ENCODE results near the gene DLGAP1. TPM values are rescaled to one million over a fixed set of nuclear protein-coding genes. Genes with fewer than 3 reads are reported as not detected.
A peak's percentile ranks its signal among the peaks of the same experiment; 100 is the strongest.

DLGAP1 gene
- total and polyA plus RNA-seq, 4 donors: 0.75 to 6.6 (median 3.6) TPM

DNA sequence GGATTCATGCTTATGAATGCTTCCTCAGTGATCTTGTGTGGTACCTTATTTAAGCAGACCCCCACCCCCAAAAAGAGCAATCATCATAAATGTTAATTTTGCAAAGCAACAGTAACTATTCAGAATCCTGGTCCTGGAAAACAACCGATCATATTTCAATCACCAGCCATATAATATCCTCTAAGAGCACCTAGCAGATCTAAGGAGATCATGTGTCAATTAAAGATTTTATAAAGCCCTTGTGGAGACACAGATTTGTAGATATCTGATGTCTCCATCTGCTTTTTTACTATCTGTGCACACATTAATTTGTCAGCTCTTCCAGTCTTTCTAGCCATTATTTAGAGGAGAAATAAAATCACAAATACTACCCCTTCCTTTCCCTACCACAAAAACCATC is 581.4 kb downstream of the DLGAP1 start:
- H3K4me3 ChIP-seq (ENCODE audit: low read length in 2 of 2): peak overlapping the region; percentile 32 to 53
- intact Hi-C loops (cut with DNase I): loop anchor here (5.0 kb wide), 3 partner anchors 101 to 171 kb away; no protein-coding TSS in a partner anchor
- peak overlapping the region in 1 of 2 donors; percentile 28 for H3K27ac ChIP-seq (ENCODE audit: low read depth in 1 of 2, low read length in 2 of 2)

DNA sequence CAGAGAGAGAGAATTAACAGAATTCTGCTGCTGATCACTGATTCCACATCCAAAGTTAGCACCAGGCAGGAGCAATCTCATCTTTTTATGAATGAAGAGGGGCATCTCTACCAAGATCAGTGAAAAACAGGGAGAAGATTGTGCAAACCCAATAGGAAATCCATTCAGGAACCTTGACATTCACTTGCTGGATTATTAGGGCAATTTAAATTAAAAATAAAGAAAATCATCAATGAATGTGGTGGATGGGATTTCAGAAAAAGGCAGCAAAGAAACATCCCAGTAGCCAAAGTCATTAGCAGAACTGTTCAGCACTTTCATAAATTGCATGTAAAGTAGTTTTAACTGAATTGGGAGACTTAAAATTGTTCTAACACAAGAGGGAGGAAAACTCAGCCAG is 581.9 kb downstream of the DLGAP1 start:
- DNase-seq: no peak
- Histone ChIP-seq H3K9me3 (ENCODE audit: control insufficient read depth, low read length) (no peaks in the 10 kb centered on the region), H3K4me3 (ENCODE audit: low read length in 2 of 2) (peak overlapping the region; percentile 18 to 53), H3K27ac (ENCODE audit: low read depth in 1 of 2, low read length in 2 of 2) (no peak overlapping the region), H3K4me1 (ENCODE audit: control insufficient read depth in 1 of 2, insufficient read depth in 2 of 2, low read length in 2 of 2) (no peaks in the 10 kb centered on the region), H3K36me3 (ENCODE audit: control insufficient read depth in 1 of 2, insufficient read depth in 2 of 2, low read length in 1 of 2) (no peaks in the 10 kb centered on the region), H3K27me3 (ENCODE audit: control insufficient read depth in 1 of 2, insufficient read depth in 2 of 2, low read length in 1 of 2) (no peaks in the 10 kb centered on the region)
- intact Hi-C loops (cut with DNase I): loop anchor here (5.0 kb wide), 3 partner anchors 101 to 171 kb away; no protein-coding TSS in a partner anchor
- no peak for ATAC-seq (ENCODE audit: low FRiP score)

More for the DNA sequence above, 581.4 kb downstream of the DLGAP1 start:
- H3K9me3 ChIP-seq (ENCODE audit: control insufficient read depth, low read length): no peaks in the 10 kb centered on the region
- no peaks in the 10 kb centered on the region for H3K4me1 ChIP-seq (ENCODE audit: control insufficient read depth in 1 of 2, insufficient read depth in 2 of 2, low read length in 2 of 2)
- H3K36me3 ChIP-seq (ENCODE audit: control insufficient read depth in 1 of 2, insufficient read depth in 2 of 2, low read length in 1 of 2): no peaks in the 10 kb centered on the region
- no peaks in the 10 kb centered on the region for H3K27me3 ChIP-seq (ENCODE audit: control insufficient read depth in 1 of 2, insufficient read depth in 2 of 2, low read length in 1 of 2)
- WGBS, 2 donors: 19 to 20% methylated on average over 1 of the region's 1 CpG
- ATAC-seq (ENCODE audit: low FRiP score): no peak
- no peak for DNase-seq

DNA sequence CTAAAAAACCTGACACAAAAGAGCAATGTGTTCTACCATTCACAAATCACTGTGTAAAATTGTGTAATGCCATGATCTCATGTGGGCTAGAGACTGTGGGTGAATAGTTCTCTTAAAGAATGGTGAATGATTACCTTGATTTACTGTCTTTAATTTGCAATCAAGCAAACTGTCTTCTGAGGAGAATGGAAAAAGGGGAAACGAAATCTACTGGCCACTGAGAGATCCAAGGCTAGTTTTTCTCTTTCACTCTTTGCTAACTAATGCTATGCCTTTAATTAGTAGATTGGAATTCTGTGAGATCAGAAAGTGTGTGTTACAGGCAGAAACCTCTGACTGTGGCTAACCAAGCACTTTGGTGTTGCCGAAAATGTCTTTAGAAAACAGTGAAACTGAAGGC is 582.5 kb downstream of the DLGAP1 start:
- no peak for DNase-seq
- intact Hi-C loops (cut with DNase I): loop anchor here (5.0 kb wide), 3 partner anchors 100 to 170 kb away; no protein-coding TSS in a partner anchor
- 5 to 15% methylated on average over 2 of the region's 2 CpGs for WGBS, 2 donors
- ATAC-seq (ENCODE audit: low FRiP score): no peak
- no peaks in the 10 kb centered on the region for H3K36me3 ChIP-seq (ENCODE audit: control insufficient read depth in 1 of 2, insufficient read depth in 2 of 2, low read length in 1 of 2)
- no peaks in the 10 kb centered on the region for H3K27me3 ChIP-seq (ENCODE audit: control insufficient read depth in 1 of 2, insufficient read depth in 2 of 2, low read length in 1 of 2)
- peak overlapping the region in 1 of 2 donors; percentile 26 for H3K4me3 ChIP-seq (ENCODE audit: low read length in 2 of 2)
- H3K4me1 ChIP-seq (ENCODE audit: control insufficient read depth in 1 of 2, insufficient read depth in 2 of 2, low read length in 2 of 2): no peaks in the 10 kb centered on the region
- no peak overlapping the region for H3K27ac ChIP-seq (ENCODE audit: low read depth in 1 of 2, low read length in 2 of 2)
- H3K9me3 ChIP-seq (ENCODE audit: control insufficient read depth, low read length): no peaks in the 10 kb centered on the region

GRCh38 chr18:3871687-3872086 is 583.4 kb downstream of the DLGAP1 start:
- ATAC-seq (ENCODE audit: low FRiP score): no peak
- intact Hi-C loops (cut with DNase I): loop anchor here (5.0 kb wide), 3 partner anchors 99 to 169 kb away; no protein-coding TSS in a partner anchor
- DNase-seq: no peak
- Histone ChIP-seq H3K27me3 (ENCODE audit: control insufficient read depth in 1 of 2, insufficient read depth in 2 of 2, low read length in 1 of 2) (no peaks in the 10 kb centered on the region), H3K36me3 (ENCODE audit: control insufficient read depth in 1 of 2, insufficient read depth in 2 of 2, low read length in 1 of 2) (no peaks in the 10 kb centered on the region), H3K4me1 (ENCODE audit: control insufficient read depth in 1 of 2, insufficient read depth in 2 of 2, low read length in 2 of 2) (no peaks in the 10 kb centered on the region), H3K27ac (ENCODE audit: low read depth in 1 of 2, low read length in 2 of 2) (no peak overlapping the region), H3K9me3 (ENCODE audit: control insufficient read depth, low read length) (no peaks in the 10 kb centered on the region), H3K4me3 (ENCODE audit: low read length in 2 of 2) (no peak overlapping the region)
- WGBS, 2 donors: 59 to 70% methylated on average over 2 of the region's 2 CpGs

- ATAC-seq (ENCODE audit: low FRiP score): no peak
- H3K4me3 ChIP-seq (ENCODE audit: low read length in 2 of 2): no peak overlapping the region
- DNase-seq: no peak
- H3K9me3 ChIP-seq (ENCODE audit: control insufficient read depth, low read length): no peaks in the 10 kb centered on the region
- H3K27me3 ChIP-seq (ENCODE audit: control insufficient read depth in 1 of 2, insufficient read depth in 2 of 2, low read length in 1 of 2): no peaks in the 10 kb centered on the region
- intact Hi-C loops (cut with DNase I): loop anchor here (5.0 kb wide), 3 partner anchors 99 to 169 kb away; no protein-coding TSS in a partner anchor
- 41 to 42% methylated on average over 4 of the region's 4 CpGs for WGBS, 2 donors
- H3K36me3 ChIP-seq (ENCODE audit: control insufficient read depth in 1 of 2, insufficient read depth in 2 of 2, low read length in 1 of 2): no peaks in the 10 kb centered on the region
- H3K27ac ChIP-seq (ENCODE audit: low read depth in 1 of 2, low read length in 2 of 2): no peak overlapping the region
- no peaks in the 10 kb centered on the region for H3K4me1 ChIP-seq (ENCODE audit: control insufficient read depth in 1 of 2, insufficient read depth in 2 of 2, low read length in 2 of 2)
Measured at GRCh38 chr18:3870914-3871313, 584.2 kb downstream of the DLGAP1 start.

- ATAC-seq (ENCODE audit: low FRiP score): peak; percentile 61
Measured at GRCh38 chr18:3869848-3870247, 585.3 kb downstream of the DLGAP1 start.

DNA sequence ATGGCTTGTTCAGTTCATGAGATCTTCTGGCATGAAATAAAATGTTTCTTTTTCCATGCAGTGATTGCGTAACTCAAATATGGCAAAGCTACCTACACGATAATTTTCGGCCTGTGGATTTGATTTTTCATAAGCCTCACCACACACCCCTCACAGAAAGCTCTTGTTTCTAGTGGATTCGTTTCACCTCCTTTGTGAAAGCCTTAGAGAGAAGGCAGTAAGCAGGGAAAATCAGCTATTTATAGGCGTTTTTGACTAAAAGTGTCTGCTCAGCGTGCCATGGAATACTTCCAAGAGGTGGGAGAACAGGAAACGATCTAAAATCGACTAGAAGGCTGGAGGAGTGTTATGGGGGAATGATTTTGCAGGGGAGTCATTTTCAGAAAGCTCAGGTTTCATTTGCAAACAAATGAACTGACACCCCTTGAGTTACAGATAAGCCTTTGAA is 587.2 kb downstream of the DLGAP1 start:
- Histone ChIP-seq H3K9me3 (ENCODE audit: control insufficient read depth, low read length) (no peaks in the 10 kb centered on the region), H3K36me3 (ENCODE audit: control insufficient read depth in 1 of 2, insufficient read depth in 2 of 2, low read length in 1 of 2) (no peaks in the 10 kb centered on the region), H3K27me3 (ENCODE audit: control insufficient read depth in 1 of 2, insufficient read depth in 2 of 2, low read length in 1 of 2) (no peaks in the 10 kb centered on the region), H3K4me1 (ENCODE audit: control insufficient read depth in 1 of 2, insufficient read depth in 2 of 2, low read length in 2 of 2) (no peaks in the 10 kb centered on the region), H3K4me3 (ENCODE audit: low read length in 2 of 2) (no peak overlapping the region), H3K27ac (ENCODE audit: low read depth in 1 of 2, low read length in 2 of 2) (peak overlapping the region in 1 of 2 donors; percentile 75)
- intact Hi-C loops (cut with DNase I): loop anchor here (2.0 to 10.0 kb wide), 2 partner anchors 97 to 583 kb away; no protein-coding TSS in a partner anchor
- WGBS, 2 donors: 6 to 7% methylated on average over 8 of the region's 8 CpGs
- ATAC-seq (ENCODE audit: low FRiP score) (no peak), DNase-seq (no peak)

More at GRCh38 chr18:3869848-3870247, 585.3 kb downstream of the DLGAP1 start:
- no peak for DNase-seq
- Histone ChIP-seq H3K4me3 (ENCODE audit: low read length in 2 of 2) (no peak overlapping the region), H3K9me3 (ENCODE audit: control insufficient read depth, low read length) (no peaks in the 10 kb centered on the region), H3K27me3 (ENCODE audit: control insufficient read depth in 1 of 2, insufficient read depth in 2 of 2, low read length in 1 of 2) (no peaks in the 10 kb centered on the region), H3K4me1 (ENCODE audit: control insufficient read depth in 1 of 2, insufficient read depth in 2 of 2, low read length in 2 of 2) (no peaks in the 10 kb centered on the region), H3K36me3 (ENCODE audit: control insufficient read depth in 1 of 2, insufficient read depth in 2 of 2, low read length in 1 of 2) (no peaks in the 10 kb centered on the region), H3K27ac (ENCODE audit: low read depth in 1 of 2, low read length in 2 of 2) (no peak overlapping the region)
- 34 to 41% methylated on average over 2 of the region's 2 CpGs for WGBS, 2 donors
- intact Hi-C loops (cut with DNase I): loop anchor here (2.0 to 10.0 kb wide), 5 partner anchors 98 to 585 kb away; no protein-coding TSS in a partner anchor

GRCh38 chr18:3867236-3867635 is 587.9 kb downstream of the DLGAP1 start:
- WGBS, 2 donors: 66 to 70% methylated on average over 3 of the region's 3 CpGs
- DNase-seq (no peak), ATAC-seq (ENCODE audit: low FRiP score) (no peak)
- Histone ChIP-seq H3K4me3 (ENCODE audit: low read length in 2 of 2) (no peak overlapping the region), H3K27me3 (ENCODE audit: control insufficient read depth in 1 of 2, insufficient read depth in 2 of 2, low read length in 1 of 2) (no peaks in the 10 kb centered on the region), H3K4me1 (ENCODE audit: control insufficient read depth in 1 of 2, insufficient read depth in 2 of 2, low read length in 2 of 2) (no peaks in the 10 kb centered on the region), H3K9me3 (ENCODE audit: control insufficient read depth, low read length) (no peaks in the 10 kb centered on the region), H3K27ac (ENCODE audit: low read depth in 1 of 2, low read length in 2 of 2) (peak overlapping the region; percentile 42 to 70), H3K36me3 (ENCODE audit: control insufficient read depth in 1 of 2, insufficient read depth in 2 of 2, low read length in 1 of 2) (no peaks in the 10 kb centered on the region)
- intact Hi-C loops (cut with DNase I): loop anchor here in 1 of 2 donors (10.0 kb wide), 1 partner anchor 582 kb away; no protein-coding TSS in a partner anchor

DNA sequence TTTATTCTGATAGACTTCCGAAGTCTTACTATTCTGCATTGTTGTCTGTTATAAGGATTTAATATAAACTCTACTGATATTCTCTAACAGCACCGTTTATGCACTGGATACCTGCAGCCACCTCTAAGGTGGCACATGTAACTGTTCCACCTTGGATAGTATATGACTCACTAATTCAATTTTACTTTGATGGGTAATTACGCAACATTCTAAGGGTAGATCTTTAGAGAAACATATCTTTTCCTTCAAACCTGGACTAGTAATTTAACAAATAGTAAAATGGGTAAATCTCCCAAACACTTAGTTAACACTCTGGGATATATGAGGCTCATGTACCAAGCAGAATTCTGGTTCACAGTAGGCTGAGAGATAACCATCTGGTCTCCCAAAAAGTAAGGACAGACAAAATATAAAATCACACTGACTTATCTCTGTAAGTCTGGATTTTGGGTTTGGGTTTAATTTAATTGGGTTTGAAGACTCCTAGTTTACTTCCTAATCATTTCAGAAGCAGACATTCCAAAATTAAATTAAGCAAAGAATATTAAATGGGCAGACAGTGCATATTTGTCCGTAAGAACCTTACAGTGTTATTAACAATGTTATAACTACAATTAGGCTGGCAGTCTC is 590.3 kb downstream of the DLGAP1 start:
- H3K36me3 ChIP-seq (ENCODE audit: control insufficient read depth in 1 of 2, insufficient read depth in 2 of 2, low read length in 1 of 2): no peaks in the 10 kb centered on the region
- WGBS, 2 donors: 94 to 98% methylated on average over 4 of the region's 4 CpGs
- intact Hi-C loops (cut with DNase I): loop anchor here in 1 of 2 donors (10.0 kb wide), 1 partner anchor 580 kb away; no protein-coding TSS in a partner anchor
- no peaks in the 10 kb centered on the region for H3K4me1 ChIP-seq (ENCODE audit: control insufficient read depth in 1 of 2, insufficient read depth in 2 of 2, low read length in 2 of 2)
- no peak for ATAC-seq (ENCODE audit: low FRiP score)
- no peak for DNase-seq
- H3K27me3 ChIP-seq (ENCODE audit: control insufficient read depth in 1 of 2, insufficient read depth in 2 of 2, low read length in 1 of 2): no peaks in the 10 kb centered on the region
- H3K9me3 ChIP-seq (ENCODE audit: control insufficient read depth, low read length): no peaks in the 10 kb centered on the region
- H3K4me3 ChIP-seq (ENCODE audit: low read length in 2 of 2): no peak overlapping the region
- no peak overlapping the region for H3K27ac ChIP-seq (ENCODE audit: low read depth in 1 of 2, low read length in 2 of 2)

Measured in aorta (tissue), 5 donors.